Neural cell (in vitro differentiated cells): ENCODE measurements around the gene APBB2.

Experiments
- CTCF ChIP-seq: fragments of 450-650 bp; IDR thresholded peaks from 2 replicates; pipeline ENCODE4 v1.5.1; 2014; ENCODE audit warnings: antibody characterized with exemption, mild to moderate bottlenecking, moderate library complexity; ENCODE audit not compliant: poor library complexity, severe bottlenecking
- EZH2 ChIP-seq: fragments of 200-600, 300-800 bp; shearing (Covaris generic), sonication (generic); IDR thresholded peaks from 2 replicates; pipeline ENCODE4 v1.6.1; 2014; ENCODE audit warnings: antibody characterized with exemption, low read length, borderline replicate concordance, mild to moderate bottlenecking; ENCODE audit not compliant: insufficient read depth, poor library complexity, severe bottlenecking
- MXI1 ChIP-seq: fragments of 450-650 bp; conservative IDR thresholded peaks from 2 replicates; pipeline ENCODE4 v1.6.1; 2014; ENCODE audit warnings: antibody characterized with exemption, mild to moderate bottlenecking; ENCODE audit not compliant: poor library complexity, severe bottlenecking
- POLR2AphosphoS5 ChIP-seq: IDR thresholded peaks from 2 replicates; pipeline ENCODE4 v1.6.1; 2012
- SMC3 ChIP-seq: fragments of 450-650 bp; conservative IDR thresholded peaks from 2 replicates; pipeline ENCODE4 v1.6.1; 2014; ENCODE audit warnings: antibody characterized with exemption, mild to moderate bottlenecking, moderate library complexity; ENCODE audit not compliant: poor library complexity
- TAF1 ChIP-seq: IDR thresholded peaks from 2 replicates; pipeline ENCODE4 v1.6.1; 2012; ENCODE audit warnings: low read depth

GRCh38 chr4:41218703-41219102, 4.4 kb upstream of the APBB2 start:
- TF ChIP-seq CTCF (no peak), EZH2 (no peak), TAF1 (no peak), SMC3 (no peak), POLR2AphosphoS5 (no peak), MXI1 (no peak)
